GM12878 (cell line): ENCODE measurements around the gene CPNE5. TPM values are rescaled to one million over a fixed set of nuclear protein-coding genes. Genes with fewer than 3 reads are reported as not detected.

Experiments used
- ATAC-seq: fragments of 200-7000 bp; cut with Tn5 transposase; 3 replicates; pipeline ENCODE4 v1.9.1; 2020; ENCODE audit warnings: mild to moderate bottlenecking, moderate library complexity
- BruUV-seq: library from RNA; stranded (reverse); fragments of 400-500 nt; replicated peaks from 2 replicates; lab custom pipeline; 2021; lab: Mats Ljungman, UMichigan
- CTCF ChIA-PET: fragments of 300-600 bp; sonication (Branson Sonifier 250); formaldehyde crosslinking; extraction: SDS; loops from one replicate; lab custom pipeline; 2021; ENCODE audit warnings: inconsistent platforms; lab: Yijun Ruan, JAX
- POLR2A ChIA-PET: fragments of 350-600 bp; formaldehyde crosslinking; extraction: SDS; loops from one replicate; lab custom pipeline; 2021; ENCODE audit warnings: inconsistent platforms; lab: Charles Lee
- RAD21 ChIA-PET: fragments of 300-600 bp; sonication (Branson Sonifier 250); formaldehyde crosslinking; loops from one replicate; lab custom pipeline; 2023; ENCODE audit warnings: antibody characterized with exemption; ENCODE audit not compliant: unreplicated experiment; lab: Charles Lee
- SMC1A ChIA-PET: fragments of 300-600 bp; sonication (Branson Sonifier 250); formaldehyde crosslinking; loops from one replicate; lab custom pipeline; 2023; ENCODE audit not compliant: unreplicated experiment, uncharacterized antibody; lab: Charles Lee
- DNase-seq: peaks from one replicate; pipeline ENCODE4 v3.0.0-alpha.2; 2011; ENCODE audit warnings: low read depth, low spot score
- FAIRE-seq: peaks from 3 replicates; lab custom pipeline; 2011; peaks lifted over from hg19 to GRCh38; lab: Jason Lieb, UNC
- H2AFZ ChIP-seq: 2 replicates; pipeline ENCODE4 v1.6.0; 2011; ENCODE audit warnings: low read depth, low read length, control low read depth; ENCODE audit not compliant: control insufficient read depth
- H3K27ac ChIP-seq: 2 replicates; pipeline ENCODE4 v1.5.1; 2011; ENCODE audit warnings: control low read depth; ENCODE audit not compliant: control insufficient read depth, insufficient read depth
- H3K27me3 ChIP-seq, 2 experiments: replicated peaks in 1 of 2; 2 replicates each; pipeline versions ENCODE4 v1.6.0 to v1.6.1; 2011; ENCODE audit warnings: low read length in 1 of 2; ENCODE audit not compliant: control insufficient read depth in 2 of 2, insufficient read depth in 2 of 2
- H3K36me3 ChIP-seq, 2 experiments: 2 replicates each; pipeline ENCODE4 v1.5.1; 2011; ENCODE audit warnings: low read length in 1 of 2; ENCODE audit not compliant: control insufficient read depth in 2 of 2, insufficient read depth in 2 of 2
- H3K4me1 ChIP-seq: 2 replicates; pipeline ENCODE4 v1.6.1; 2011; ENCODE audit warnings: mild to moderate bottlenecking, low read length, moderate library complexity, mixed read lengths; ENCODE audit not compliant: control insufficient read depth, insufficient read depth
- H3K4me2 ChIP-seq: 2 replicates; pipeline ENCODE4 v1.6.0; 2011; ENCODE audit warnings: control low read depth; ENCODE audit not compliant: control insufficient read depth, insufficient read depth
- H3K4me3 ChIP-seq: fragments of 200-600 bp; sonication (generic); 2 replicates; pipeline ENCODE4 v1.5.1; 2016
- H3K79me2 ChIP-seq: 2 replicates; pipeline ENCODE4 v1.6.0; 2011; ENCODE audit warnings: low read length; ENCODE audit not compliant: control insufficient read depth, insufficient read depth
- H3K9ac ChIP-seq: 2 replicates; pipeline ENCODE4 v1.8.0; 2011; ENCODE audit warnings: low read length, control low read depth, mixed read lengths; ENCODE audit not compliant: control insufficient read depth, insufficient read depth
- H3K9me3 ChIP-seq: replicated peaks from 3 replicates; pipeline ENCODE4 v1.5.1; 2011; ENCODE audit warnings: mild to moderate bottlenecking, low read length; ENCODE audit not compliant: control insufficient read depth, insufficient read depth
- H4K20me1 ChIP-seq: 2 replicates; pipeline ENCODE4 v1.6.0; 2011; ENCODE audit not compliant: control insufficient read depth, insufficient read depth
- E2F8 ChIP-seq: fragments of 450-650 bp; IDR thresholded peaks from 2 replicates; pipeline ENCODE4 v1.6.1; 2018; ENCODE audit warnings: mild to moderate bottlenecking, low read depth, moderate library complexity; ENCODE audit not compliant: partially characterized antibody
- MXI1 ChIP-seq: fragments of 150-350 bp; IDR thresholded peaks from 2 replicates; pipeline ENCODE4 v1.6.1; 2011; ENCODE audit warnings: low read depth, mild to moderate bottlenecking, inconsistent platforms, low read length, improper control_type of control experiment
- MYC ChIP-seq: IDR thresholded peaks from 2 replicates; pipeline ENCODE4 v1.6.1; 2011; ENCODE audit warnings: mild to moderate bottlenecking, low read length, moderate library complexity, inconsistent platforms; ENCODE audit not compliant: insufficient read depth, insufficient replicate concordance, insufficient read length, severe bottlenecking
- SMAD5 ChIP-seq: IDR thresholded peaks from 2 replicates; pipeline ENCODE4 v1.6.1; 2016; ENCODE audit warnings: antibody characterized with exemption, low read depth
- USF1 ChIP-seq: IDR thresholded peaks from 2 replicates; pipeline ENCODE4 v1.6.1; 2011; ENCODE audit warnings: borderline replicate concordance, low read depth, mild to moderate bottlenecking, moderate library complexity, mixed read lengths, low read length; ENCODE audit not compliant: insufficient read depth; ENCODE audit errors: extremely low read length
- WGBS: methylation state at CpG from one replicate; pipeline ENCODE4 v1.1.6; 2016; ENCODE audit warnings: low lambda C conversion rate; ENCODE audit not compliant: insufficient replicate concordance, insufficient coverage; ENCODE audit errors: missing lambda C conversion rate; 5-methylcytosine and 5-hydroxymethylcytosine counted together
- in situ Hi-C: fragments of 300-500 bp; cut with MboI; formaldehyde crosslinking; loops from 9 replicates; pipeline ENCODE4 v1.14.3; 2018; ENCODE audit warnings: mixed read lengths
- intact Hi-C: fragments of 100-400 bp; cut with micrococcal nuclease; formaldehyde crosslinking; loops from one replicate; pipeline ENCODE4 v1.14.2; 2022; ENCODE audit not compliant: unreplicated experiment
- polyA plus RNA-seq, 11 experiments: library from polyadenylated mRNA; depleted of rRNA in 4 of 11; unstranded in 6 of 11; stranded (reverse) in 5 of 11; fragments of >200 nt; fragmentation: Nextera tagmentation in 4 of 11; fragmentation: Illumina TruSeq in 1 of 11; extraction: Ambion mirVana in 4 of 11; extraction: Trizol in 1 of 11; gene quantifications; 1 replicate in 1 of 11; 2 replicates in 10 of 11; pipeline versions ENCODE4 v1.2.1 to v1.2.3, GENCODE V29; 2011 to 2016; ENCODE audit warnings: inconsistent platforms in 2 of 11, missing spikeins in 2 of 11, low read depth in 1 of 11
- total RNA-seq, 4 experiments: library from RNA; depleted of rRNA in 3 of 4; stranded (reverse); fragments of >200 nt in 3 of 4; fragmentation: Illumina TruSeq in 1 of 4; extraction: Trizol in 1 of 4; gene quantifications; 2 replicates each; pipeline versions ENCODE4 v1.2.1 to v1.2.3, GENCODE V29; 2013 to 2021

CPNE5 gene
- total and polyA plus RNA-seq, 10 of the 15 experiments (the other 5 are each of a cell fraction or from before 2014, with no cell fraction given): 2.4 to 39.1 (median 18.2) TPM

GRCh38 chr6:36830577-36830976, 8.7 kb downstream of the CPNE5 start:
- TF ChIP-seq USF1 (no peak), SMAD5 (no peak), E2F8 (no peak), MYC (no peak), MXI1 (no peak)
- no peak overlapping the region for H2AFZ ChIP-seq
- H3K27me3 ChIP-seq: no peaks in the 10 kb centered on the region
- ATAC-seq (no peak), DNase-seq (no peak), FAIRE-seq (no peak)
- H3K36me3 ChIP-seq: no peaks in the 10 kb centered on the region
- RAD21 ChIA-PET: no interaction called here
- H3K4me1 ChIP-seq: no peaks in the 10 kb centered on the region
- BruUV-seq: no TSS peak
- 26% methylated on average over 2 of the region's 2 CpGs for WGBS
- CTCF ChIA-PET: interaction anchor here (0.7 kb wide), 1 partner anchor 1531 kb away, joined by 3 read pairs; no protein-coding TSS in a partner anchor
- intact Hi-C loops: no loop called here
- in situ Hi-C loops: no loop called here
- H4K20me1 ChIP-seq: no peaks in the 10 kb centered on the region
- POLR2A ChIA-PET: no interaction called here
- no peak overlapping the region for H3K27ac ChIP-seq
- no peak overlapping the region for H3K9ac ChIP-seq
- no peak overlapping the region for H3K4me3 ChIP-seq
- H3K4me2 ChIP-seq: no peak overlapping the region
- H3K9me3 ChIP-seq: no peaks in the 10 kb centered on the region; the same call in 2 of the 3 replicates
- SMC1A ChIA-PET: no interaction called here
- no peaks in the 10 kb centered on the region for H3K79me2 ChIP-seq
